ENCODE data around the gene POM121C. TPM values are rescaled to one million over a fixed set of nuclear protein-coding genes. Genes with fewer than 3 reads are reported as not detected.
"Not testable (repeated sequence)": the region's sequence is repeated elsewhere in the genome, so short reads cannot be mapped to it uniquely, and the experiment has no call there.

POM121C gene
- total RNA-seq (2021), result 70.5 and 72.7 TPM in 2 replicates
- long read RNA-seq, full-length matches to known transcripts, result 2 of 97 reads
- long read RNA-seq, partial matches to known transcripts, result 79 of 97 reads
- long read RNA-seq, other reads (novel, unspliced or antisense), result 16 of 97 reads

GRCh38 chr7:75485979-75486643 lies at the start of gene POM121C:
TSS of gene POM121C (minus strand) at chr7:75486299. CDS start at chr7:75441496, 44,803 bp downstream.
- H2BK15ac ChIP-seq (ENCODE audit: low read depth, low read length); H3K23ac ChIP-seq (ENCODE audit: insufficient read length, low read depth, low read length); H3K9me3 Mint-ChIP-seq; H3K18ac ChIP-seq (ENCODE audit: insufficient read length, low read depth, low read length); H4K8ac ChIP-seq (replicated peaks; ENCODE audit: insufficient read length, low read depth, low read length); H3K9me3 ChIP-seq (ENCODE audit: control insufficient read depth, low read depth, low read length); H4K5ac ChIP-seq (ENCODE audit: insufficient read length, low read depth, low read length); H2AFZ ChIP-seq (ENCODE audit: low read length); H2BK120ac ChIP-seq (ENCODE audit: low read depth, low read length, poor library complexity, severe bottlenecking); H4K20me1 ChIP-seq (ENCODE audit: control insufficient read depth, insufficient read depth, insufficient read length); H2BK12ac ChIP-seq (ENCODE audit: insufficient read length, low read depth, low read length); H3K23me2 ChIP-seq (ENCODE audit: insufficient read length, low read depth, low read length, poor library complexity, severe bottlenecking); H3K27me3 Mint-ChIP-seq (ENCODE audit: low read depth); H3K27me3 ChIP-seq (ENCODE audit: insufficient read depth, low read length); H2BK20ac ChIP-seq (ENCODE audit: low read depth, low read length, poor library complexity, severe bottlenecking); H3K79me2 ChIP-seq (ENCODE audit: insufficient read depth, low read length); H3K27ac ChIP-seq (ENCODE audit: insufficient read length, low read depth, low read length); H3K4me1 ChIP-seq (ENCODE audit: insufficient read depth, low read length); H4K91ac ChIP-seq (ENCODE audit: insufficient read length, low read depth, low read length); H3K79me1 ChIP-seq (ENCODE audit: insufficient read depth, low read depth, low read length, poor library complexity, severe bottlenecking); H3K4me1 Mint-ChIP-seq; H2BK5ac ChIP-seq (ENCODE audit: insufficient read length, low read length); H3K4ac ChIP-seq (ENCODE audit: low read depth, low read length); H3T11ph ChIP-seq (ENCODE audit: low read length); H3K14ac ChIP-seq (ENCODE audit: insufficient read depth, low read length); H3K56ac ChIP-seq (ENCODE audit: insufficient read length, low read depth, low read length); H2AK5ac ChIP-seq (ENCODE audit: insufficient read length, low read length): not testable (repeated sequence)
- Mint-ChIP-seq H3K27ac (peak within 1 kb of the TSS; percentile 87 to 92 (median 89); a peak in 5 of 7 replicates), H3K36me3 (ENCODE audit: insufficient read depth in 1 of 3, low read depth in 3 of 3) (peaks cover 5 to 14% (median 13%) of the 10 kb centered on the region in 3 experiments; a peak in 6 of 7 replicates), H3K4me3 (peak within 1 kb of the TSS; percentile 95 to 96)
- H3K4me2 ChIP-seq (ENCODE audit: insufficient read depth, insufficient read length, low read length), result peak within 1 kb of the TSS; percentile 79
- WGBS (ENCODE audit: extremely low coverage, insufficient read length, low lambda C conversion rate), result no CpG with 5 or more reads among the region's 49 CpGs
- DNase-seq, result peak; percentile 98
- H3K9ac ChIP-seq (ENCODE audit: extremely low read depth, insufficient read length, low read length), result peak within 1 kb of the TSS; percentile 45

Measured in H9 (cell line).